GM18868 (cell line): ENCODE results near the gene AK5.

ENCODE experiments used
- ATAC-seq: cut with Tn5 transposase; IDR thresholded peaks from one replicate; pipeline ENCODE4 v1.9.1; 2021; ENCODE audit warnings: mild to moderate bottlenecking, moderate library complexity; ENCODE audit not compliant: unreplicated experiment

AK5 gene

GRCh38 chr1:77350012-77350770 is 68.4 kb downstream of the AK5 start:
- ATAC-seq: no peak

GRCh38 chr1:77354536-77354935 is 72.7 kb downstream of the AK5 start:
- no peak for ATAC-seq

- ATAC-seq: no peak
Measured at GRCh38 chr1:77355010-77355409, 73.2 kb downstream of the AK5 start.

- no peak for ATAC-seq
Measured at GRCh38 chr1:77356136-77356535, 74.3 kb downstream of the AK5 start.

- ATAC-seq: no peak
Measured at GRCh38 chr1:77360256-77360655, 78.4 kb downstream of the AK5 start.

GRCh38 chr1:77361621-77362020 is 79.8 kb downstream of the AK5 start:
- no peak for ATAC-seq

- no peak for ATAC-seq
Measured at GRCh38 chr1:77370161-77370560, 88.3 kb downstream of the AK5 start.

- no peak for ATAC-seq
Measured at GRCh38 chr1:77370583-77371306, 88.9 kb downstream of the AK5 start.

- no peak for ATAC-seq
Measured at GRCh38 chr1:77371396-77371795, 89.6 kb downstream of the AK5 start.

- no peak for ATAC-seq
Measured at GRCh38 chr1:77373702-77374101, 91.9 kb downstream of the AK5 start.

GRCh38 chr1:77375541-77375940 is 93.7 kb downstream of the AK5 start:
- ATAC-seq: no peak

- no peak for ATAC-seq
Measured at GRCh38 chr1:77375990-77376389, 94.2 kb downstream of the AK5 start.

- ATAC-seq: no peak
Measured at GRCh38 chr1:77378723-77379535, 97.1 kb downstream of the AK5 start.

GRCh38 chr1:77382366-77382765 is 100.5 kb downstream of the AK5 start:
- no peak for ATAC-seq

- ATAC-seq: no peak
Measured at GRCh38 chr1:77383236-77383635, 101.4 kb downstream of the AK5 start.

GRCh38 chr1:77385551-77385950 is 103.7 kb downstream of the AK5 start:
- ATAC-seq: no peak

GRCh38 chr1:77386276-77386675 is 104.5 kb downstream of the AK5 start:
- no peak for ATAC-seq

GRCh38 chr1:77387553-77387952 is 105.7 kb downstream of the AK5 start:
- no peak for ATAC-seq

GRCh38 chr1:77388661-77389060 is 106.8 kb downstream of the AK5 start:
- ATAC-seq: no peak

- no peak for ATAC-seq
Measured at GRCh38 chr1:77392486-77392885, 110.7 kb downstream of the AK5 start.

- no peak for ATAC-seq
Measured at GRCh38 chr1:77394166-77394565, 112.3 kb downstream of the AK5 start.

- ATAC-seq: no peak
Measured at GRCh38 chr1:77395051-77395450, 113.2 kb downstream of the AK5 start.
